Measurements from ENCODE around the gene ART4.

GRCh38 chr12:14873440-14874185 is 30.3 kb upstream of the ART4 start:
- no peak for TF ChIP-seq CTCF (IDR thresholded peaks at IDR 0.05)
- TF ChIP-seq POLR2AphosphoS5 (IDR thresholded peaks at IDR 0.05), result no peak
- no peak for TF ChIP-seq POLR2A (IDR thresholded peaks at IDR 0.05)

Measured in prostate gland (tissue), 2 donors.